Progenitor cell of endocrine pancreas (in vitro differentiated cells): ENCODE data around the gene TADA3. TPM values are rescaled to one million over a fixed set of nuclear protein-coding genes. Genes with fewer than 3 reads are reported as not detected.
"Not testable (repeated sequence)": the region's sequence is repeated elsewhere in the genome, so short reads cannot be mapped to it uniquely, and the experiment has no call there.

ENCODE experiments used
- DNase-seq: peaks from one replicate; pipeline ENCODE4 v3.0.0; 2021; ENCODE audit warnings: low spot score; ENCODE audit not compliant: unreplicated experiment
- H3K27ac Mint-ChIP-seq: 2 replicates; pipeline ENCODE4 v1.8.0; 2021; ENCODE audit warnings: mild to moderate bottlenecking, moderate library complexity, mixed read lengths
- H3K27me3 Mint-ChIP-seq: 2 replicates; pipeline ENCODE4 v1.8.0; 2021; ENCODE audit warnings: mixed read lengths
- H3K36me3 Mint-ChIP-seq: 2 replicates; pipeline ENCODE4 v1.8.0; 2022; ENCODE audit warnings: mixed read lengths; ENCODE audit not compliant: insufficient read depth
- H3K4me1 Mint-ChIP-seq: 2 replicates; pipeline ENCODE4 v1.8.0; 2021; ENCODE audit warnings: low read depth, mixed read lengths
- H3K4me3 Mint-ChIP-seq: 2 replicates; pipeline ENCODE4 v1.8.0; 2021; ENCODE audit warnings: low read depth, mild to moderate bottlenecking, moderate library complexity, mixed read lengths
- H3K9me3 Mint-ChIP-seq: 2 replicates; pipeline ENCODE4 v1.8.0; 2021; ENCODE audit warnings: low read depth, mixed read lengths
- total RNA-seq: library from RNA; stranded (reverse); gene quantifications from 2 replicates; pipeline ENCODE4 v1.2.1, GENCODE V29; 2021
- TF ChIP-seq, protein P1 (sequence below): fragments of 200-600 bp; sonication (generic); IDR thresholded peaks from one replicate; pipeline ENCODE4 v1.5.0; 2021; ENCODE audit warnings: antibody characterized with exemption, mild to moderate bottlenecking; ENCODE audit not compliant: unreplicated experiment

TADA3 gene
- total RNA-seq, 1 donor from 2014 or later = 70.8 TPM

DNA sequence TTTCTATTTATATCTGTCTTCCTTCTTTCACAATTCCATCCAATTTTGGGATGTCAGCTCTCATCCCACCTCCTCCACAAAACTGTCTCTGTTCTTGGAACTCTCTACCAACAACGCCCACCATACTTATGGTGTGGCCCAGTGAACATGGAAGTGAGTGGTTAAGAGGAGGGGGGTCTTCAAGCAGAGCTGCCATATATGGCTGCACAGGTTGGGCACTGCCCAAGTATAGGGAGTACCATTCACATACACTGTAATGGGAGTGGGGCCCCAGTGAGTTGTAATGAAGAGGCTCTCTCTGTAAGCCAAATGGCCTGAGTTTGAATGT lies 14.6 kb downstream of the TADA3 start:
- TF ChIP-seq, protein P1, sequence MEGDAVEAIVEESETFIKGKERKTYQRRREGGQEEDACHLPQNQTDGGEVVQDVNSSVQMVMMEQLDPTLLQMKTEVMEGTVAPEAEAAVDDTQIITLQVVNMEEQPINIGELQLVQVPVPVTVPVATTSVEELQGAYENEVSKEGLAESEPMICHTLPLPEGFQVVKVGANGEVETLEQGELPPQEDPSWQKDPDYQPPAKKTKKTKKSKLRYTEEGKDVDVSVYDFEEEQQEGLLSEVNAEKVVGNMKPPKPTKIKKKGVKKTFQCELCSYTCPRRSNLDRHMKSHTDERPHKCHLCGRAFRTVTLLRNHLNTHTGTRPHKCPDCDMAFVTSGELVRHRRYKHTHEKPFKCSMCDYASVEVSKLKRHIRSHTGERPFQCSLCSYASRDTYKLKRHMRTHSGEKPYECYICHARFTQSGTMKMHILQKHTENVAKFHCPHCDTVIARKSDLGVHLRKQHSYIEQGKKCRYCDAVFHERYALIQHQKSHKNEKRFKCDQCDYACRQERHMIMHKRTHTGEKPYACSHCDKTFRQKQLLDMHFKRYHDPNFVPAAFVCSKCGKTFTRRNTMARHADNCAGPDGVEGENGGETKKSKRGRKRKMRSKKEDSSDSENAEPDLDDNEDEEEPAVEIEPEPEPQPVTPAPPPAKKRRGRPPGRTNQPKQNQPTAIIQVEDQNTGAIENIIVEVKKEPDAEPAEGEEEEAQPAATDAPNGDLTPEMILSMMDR = no peak

DNA sequence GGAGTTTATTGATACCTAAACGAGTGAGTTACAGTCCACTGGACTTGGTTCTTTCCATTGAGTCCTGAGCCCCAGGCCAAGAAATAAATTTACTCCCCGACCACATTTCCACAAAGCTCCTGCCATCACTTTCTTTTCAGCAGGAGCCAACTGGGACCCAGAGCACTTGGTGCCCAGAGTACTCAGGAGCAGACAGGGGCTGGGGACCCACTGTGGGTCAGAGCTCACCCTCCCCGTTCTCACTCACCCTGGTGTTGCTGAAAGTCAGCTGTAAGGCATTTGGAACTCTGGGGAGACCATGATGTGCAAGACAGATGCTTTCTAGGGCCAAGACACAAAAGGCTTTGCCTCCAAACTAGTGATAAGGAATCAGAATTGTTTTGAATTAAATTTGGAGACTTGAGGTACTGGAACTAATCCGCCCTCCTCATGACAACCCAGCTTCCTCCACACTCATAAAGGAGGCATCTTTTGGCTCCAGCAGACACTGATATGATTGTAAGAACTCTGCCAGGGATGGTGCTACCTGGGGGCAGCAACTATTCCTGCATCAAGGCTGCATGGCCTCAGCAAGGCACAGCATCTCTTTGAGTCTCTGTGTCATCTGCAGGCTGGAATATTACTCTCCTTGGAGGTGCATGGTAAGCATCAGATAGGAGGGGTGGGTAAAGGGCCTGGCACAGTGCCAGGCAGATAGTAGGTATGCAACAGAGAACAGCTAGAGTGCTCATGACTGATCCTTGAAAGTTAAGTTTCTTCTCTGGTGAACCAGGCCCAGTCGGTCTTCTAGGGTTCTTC lies 15.2 kb downstream of the TADA3 start:
- Mint-ChIP-seq H3K27me3 (no peaks in the 10 kb centered on the region), H3K27ac (no peak overlapping the region), H3K4me1 (no peaks in the 10 kb centered on the region), H3K36me3 (no peaks in the 10 kb centered on the region), H3K9me3 (no peaks in the 10 kb centered on the region), H3K4me3 (no peak overlapping the region)
- DNase-seq = no peak
- TF ChIP-seq, protein P1 = no peak

More for the DNA sequence above, 14.6 kb downstream of the TADA3 start:
- Mint-ChIP-seq H3K4me3 (no peak overlapping the region), H3K36me3 (no peaks in the 10 kb centered on the region), H3K27ac (no peak overlapping the region), H3K27me3 (no peaks in the 10 kb centered on the region), H3K9me3 (no peaks in the 10 kb centered on the region), H3K4me1 (no peaks in the 10 kb centered on the region)
- no peak for DNase-seq

- H3K27me3 Mint-ChIP-seq, H3K36me3 Mint-ChIP-seq, H3K9me3 Mint-ChIP-seq, DNase-seq: not testable (repeated sequence)
- Mint-ChIP-seq H3K4me1 (peaks cover 16% of the 10 kb centered on the region), H3K4me3 (peak overlapping the region; percentile 68), H3K27ac (peak overlapping the region; percentile 80)
These were observed 21.3 kb downstream of the TADA3 start for GRCh38 chr3:9771007-9771406.

DNA sequence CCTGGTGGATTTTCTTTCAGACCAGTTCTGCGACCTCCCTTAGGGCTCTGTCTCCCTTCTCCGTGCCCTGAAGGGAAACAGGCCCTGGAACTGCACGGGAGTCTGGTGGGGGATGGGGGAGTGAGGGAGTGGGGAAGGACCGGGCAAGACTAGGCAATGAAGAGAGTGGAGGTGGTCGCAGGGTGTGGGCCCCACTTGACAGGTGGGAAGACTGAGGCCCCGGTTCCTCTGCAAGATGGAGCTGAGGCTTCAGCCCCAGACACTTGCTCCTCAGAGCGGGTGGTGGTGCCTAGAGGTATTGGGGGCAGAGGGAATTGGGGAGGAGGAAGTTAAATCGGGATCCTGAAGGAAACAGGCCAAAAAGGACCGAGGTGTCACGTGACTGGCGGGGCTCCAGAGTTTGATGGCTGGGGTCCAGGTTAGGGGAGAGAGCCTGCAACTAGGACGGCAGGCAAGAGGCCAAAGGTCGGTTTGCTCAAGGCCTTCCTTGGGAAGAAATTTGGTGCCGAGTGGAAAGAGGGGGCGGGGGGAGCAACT lies 21.9 kb downstream of the TADA3 start:
- TF ChIP-seq, protein P1 = no peak
- no peaks in the 10 kb centered on the region for H3K9me3 Mint-ChIP-seq
- peaks cover 1% of the 10 kb centered on the region for H3K36me3 Mint-ChIP-seq
- H3K4me1 Mint-ChIP-seq = peaks cover 16% of the 10 kb centered on the region
- peak overlapping the region; percentile 68 for H3K4me3 Mint-ChIP-seq
- DNase-seq = no peak
- no peaks in the 10 kb centered on the region for H3K27me3 Mint-ChIP-seq
- peak overlapping the region; percentile 80 for H3K27ac Mint-ChIP-seq

GRCh38 chr3:9769426-9770275 lies 22.6 kb downstream of the TADA3 start, which contains the start of gene CAMK1:
Gene CAMK1 (minus strand): TSS chr3:9769947. CDS start chr3:9767749, 2,198 bp downstream.
- Mint-ChIP-seq H3K27me3 (no peaks in the 10 kb centered on the region), H3K4me1 (peaks cover 16% of the 10 kb centered on the region), H3K36me3 (peaks cover 2% of the 10 kb centered on the region)

More at GRCh38 chr3:9769426-9770275, 22.6 kb downstream of the TADA3 start, which contains the start of gene CAMK1:
- DNase-seq = peak; percentile 54
- TF ChIP-seq, protein P1 = no peak
- peak within 1 kb of the TSS; percentile 80 for H3K4me3 Mint-ChIP-seq
- peak within 1 kb of the TSS; percentile 85 for H3K27ac Mint-ChIP-seq
- H3K9me3 Mint-ChIP-seq = no peaks in the 10 kb centered on the region
